ENCODE measurements around the gene FARSA.
"Not testable (repeated sequence)": the region's sequence is repeated elsewhere in the genome, so short reads cannot be mapped to it uniquely, and the experiment has no call there.

The FARSA gene

GRCh38 chr19:12937093-12937926 is 3.8 kb upstream of the FARSA start:
- DNase-seq = no peak

DNA sequence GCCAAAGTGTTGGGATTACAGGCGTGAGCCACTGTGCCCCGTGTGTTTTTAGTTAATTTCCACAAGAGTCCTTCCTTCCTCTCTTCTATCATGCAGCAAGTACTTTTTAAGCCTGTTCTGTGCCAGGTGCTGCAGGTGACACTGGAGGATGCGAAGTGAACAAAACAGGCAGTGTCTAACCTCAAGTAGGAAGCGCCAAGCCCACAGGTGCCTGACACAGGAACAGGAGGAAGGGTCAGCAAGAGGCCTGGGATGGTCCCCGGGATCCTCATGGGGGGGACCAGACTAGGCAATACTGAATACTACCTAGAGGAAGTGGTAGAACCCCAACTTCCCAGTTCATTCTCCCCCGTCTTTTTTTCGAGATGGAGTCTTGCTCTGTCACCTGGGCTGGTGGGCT is 3.1 kb upstream of the FARSA start:
- DNase-seq = no peak

DNA sequence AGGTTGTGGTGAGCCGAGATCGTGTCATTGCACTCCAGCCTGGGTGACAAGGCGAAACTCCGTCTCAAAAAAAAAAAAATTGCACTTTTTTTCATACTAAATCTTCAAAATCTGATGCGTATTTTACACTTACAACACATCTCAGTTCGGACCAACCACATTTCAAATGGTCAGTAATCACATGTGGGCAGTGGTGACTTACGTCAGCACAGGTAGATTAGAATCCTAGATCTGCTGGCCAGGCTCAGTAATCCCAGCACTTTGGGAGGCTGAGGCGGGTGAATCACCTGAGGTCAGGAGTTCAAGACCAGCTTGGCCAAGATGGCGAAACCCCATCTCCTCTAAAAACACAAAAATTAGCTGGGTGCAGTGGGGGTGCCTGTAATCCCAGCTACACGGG is 1.6 kb upstream of the FARSA start:
- no peak for DNase-seq

DNA sequence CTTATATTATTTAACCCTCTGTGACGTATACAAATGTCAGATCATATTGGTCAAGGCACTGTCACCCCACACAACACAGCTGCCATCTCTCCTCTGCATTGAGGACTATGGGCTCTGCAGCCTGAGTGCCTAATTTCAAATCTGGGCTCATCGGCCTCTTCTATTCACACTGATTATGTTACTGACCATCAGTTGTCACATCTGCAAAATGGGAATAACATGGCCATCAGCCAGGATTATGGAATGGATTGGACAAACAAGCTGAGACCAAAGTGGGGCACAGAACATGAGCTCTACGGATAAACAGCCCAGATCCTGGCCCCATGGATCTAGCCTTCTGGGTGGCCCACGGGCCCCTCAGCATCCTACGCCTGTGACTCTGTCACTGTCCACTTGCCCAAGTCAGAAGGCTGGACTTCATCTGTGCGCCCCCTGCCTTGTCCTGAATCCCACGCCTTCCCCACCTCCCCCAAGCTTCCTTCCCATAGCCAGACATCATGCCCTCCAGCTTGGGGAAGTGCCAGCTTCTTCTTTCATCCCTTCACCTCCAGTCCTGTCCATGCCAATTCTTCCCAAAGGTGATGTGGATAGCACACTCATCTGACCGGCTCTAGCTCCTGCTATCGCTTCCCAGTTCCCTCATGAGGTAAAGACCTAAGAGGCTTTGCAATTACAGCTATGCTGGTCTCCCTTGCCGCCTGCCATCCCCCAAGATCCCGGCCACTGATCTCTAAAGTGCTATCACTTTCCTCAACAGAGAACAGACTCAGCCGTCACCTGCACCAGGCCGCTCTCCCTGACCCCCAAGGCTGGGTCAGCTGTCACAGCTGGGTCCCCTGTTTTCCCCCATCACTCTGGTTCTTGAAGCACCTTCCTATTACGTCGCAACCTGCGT is 872 bp downstream of the FARSA start:
- DNase-seq = no peak

DNA sequence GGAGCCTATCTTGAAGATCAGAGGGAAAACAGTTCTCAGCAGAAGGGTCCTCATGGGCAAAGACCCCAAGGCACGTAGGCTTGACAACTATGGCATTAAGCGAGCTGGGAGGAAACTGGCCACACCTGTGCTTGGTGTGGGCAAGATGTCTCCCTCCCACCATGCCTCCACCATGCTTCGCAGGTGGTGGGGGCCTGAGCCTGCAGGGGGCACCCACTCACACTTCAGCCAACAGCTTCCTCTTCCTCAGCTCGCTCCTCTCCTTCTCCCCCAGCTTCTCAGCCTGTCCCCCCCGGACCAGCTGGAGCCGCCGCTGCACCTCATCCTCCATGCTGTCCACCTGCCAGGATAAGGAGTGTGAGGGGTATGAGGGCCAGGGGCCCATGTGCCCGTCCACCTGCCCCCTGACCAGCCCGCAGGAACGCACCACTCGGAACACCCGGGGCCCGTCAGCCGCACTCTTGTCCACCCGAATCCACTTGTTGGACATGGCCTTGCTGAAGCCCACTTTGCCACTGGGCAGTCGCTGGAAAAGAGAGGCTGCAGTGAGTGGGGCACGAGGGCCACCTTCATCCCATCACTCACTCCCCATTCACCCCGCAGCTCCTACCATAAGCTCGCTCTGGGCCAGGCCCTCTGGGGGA is 3.4 kb downstream of the FARSA start:
- DNase-seq = no peak

DNA sequence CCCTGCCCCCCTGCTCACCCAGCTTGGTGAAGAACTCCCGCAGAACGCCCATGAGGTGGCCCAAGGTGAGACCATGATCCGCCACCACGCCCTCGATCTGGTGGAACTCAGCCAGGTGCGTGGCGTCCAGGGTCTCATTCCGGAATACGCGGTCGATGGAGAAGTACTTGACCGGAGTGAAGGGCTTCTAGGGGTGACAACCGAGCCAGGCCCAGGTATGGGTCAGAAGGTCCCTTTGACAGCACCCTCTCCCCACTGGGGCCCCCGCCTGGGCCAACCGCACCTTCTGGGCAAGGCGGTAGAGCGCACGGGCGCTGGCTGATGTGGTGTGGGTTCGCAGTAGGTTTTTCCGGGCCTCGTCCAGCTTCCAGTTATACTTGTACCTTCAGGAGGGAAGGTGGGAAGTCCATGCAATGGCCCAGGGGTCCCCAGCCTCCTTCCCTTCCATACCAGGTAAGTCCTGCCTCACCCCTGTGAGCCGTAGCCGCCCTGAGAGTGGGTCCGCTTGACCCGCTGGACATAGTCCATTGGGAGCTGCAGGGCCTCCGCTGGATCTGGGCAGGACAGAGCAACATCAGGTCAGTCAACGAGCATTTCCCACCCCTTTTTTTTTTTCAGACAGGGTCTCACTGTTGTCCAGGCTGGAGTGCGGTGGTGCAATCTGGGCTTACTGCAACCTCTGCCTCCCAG is 8.7 kb downstream of the FARSA start:
- DNase-seq = no peak

DNA sequence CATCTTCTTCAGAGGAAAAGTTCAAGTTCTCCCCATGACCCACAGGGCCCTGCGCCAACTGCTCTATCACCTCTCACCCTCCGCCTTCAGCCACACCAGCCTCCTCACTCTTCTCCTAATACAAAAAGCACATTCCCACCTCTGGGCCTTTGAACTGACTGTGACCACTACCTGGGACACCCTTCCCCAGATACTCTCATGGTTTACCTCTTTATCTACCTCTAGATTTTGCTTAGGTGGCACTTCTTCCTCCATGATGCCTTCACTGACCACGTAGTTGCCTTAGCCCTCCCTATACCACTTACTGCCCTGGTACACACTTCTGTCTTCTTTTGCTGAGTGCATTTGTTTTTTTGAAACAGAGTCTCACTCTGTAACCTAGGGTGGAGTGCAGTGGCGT is 10.6 kb downstream of the FARSA start:
- DNase-seq = no peak

DNA sequence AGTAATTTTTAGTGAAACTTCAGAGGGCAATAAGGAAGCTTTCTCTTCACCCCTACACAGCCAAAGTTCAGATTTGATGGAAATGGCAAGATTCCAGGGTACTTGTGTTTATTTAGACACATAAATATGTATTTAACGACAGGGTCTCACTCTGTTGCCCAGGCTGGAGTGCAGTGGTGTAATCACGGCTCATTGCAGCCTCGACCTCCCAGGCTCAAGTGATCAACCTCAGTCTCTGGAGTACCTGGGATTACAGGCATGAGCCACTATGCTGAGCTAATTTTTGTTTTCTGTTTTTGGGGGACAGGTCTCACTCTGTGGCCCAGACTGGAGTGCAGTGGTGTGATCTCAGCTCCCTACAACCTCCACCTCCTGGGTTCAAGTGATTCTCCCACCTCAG is 12.5 kb downstream of the FARSA start:
- DNase-seq = no peak

- no peak for DNase-seq
Measured at GRCh38 chr19:12918253-12918652, 15.3 kb downstream of the FARSA start.

GRCh38 chr19:12915860-12916259 is 17.7 kb downstream of the FARSA start:
- DNase-seq = not testable (repeated sequence)

DNA sequence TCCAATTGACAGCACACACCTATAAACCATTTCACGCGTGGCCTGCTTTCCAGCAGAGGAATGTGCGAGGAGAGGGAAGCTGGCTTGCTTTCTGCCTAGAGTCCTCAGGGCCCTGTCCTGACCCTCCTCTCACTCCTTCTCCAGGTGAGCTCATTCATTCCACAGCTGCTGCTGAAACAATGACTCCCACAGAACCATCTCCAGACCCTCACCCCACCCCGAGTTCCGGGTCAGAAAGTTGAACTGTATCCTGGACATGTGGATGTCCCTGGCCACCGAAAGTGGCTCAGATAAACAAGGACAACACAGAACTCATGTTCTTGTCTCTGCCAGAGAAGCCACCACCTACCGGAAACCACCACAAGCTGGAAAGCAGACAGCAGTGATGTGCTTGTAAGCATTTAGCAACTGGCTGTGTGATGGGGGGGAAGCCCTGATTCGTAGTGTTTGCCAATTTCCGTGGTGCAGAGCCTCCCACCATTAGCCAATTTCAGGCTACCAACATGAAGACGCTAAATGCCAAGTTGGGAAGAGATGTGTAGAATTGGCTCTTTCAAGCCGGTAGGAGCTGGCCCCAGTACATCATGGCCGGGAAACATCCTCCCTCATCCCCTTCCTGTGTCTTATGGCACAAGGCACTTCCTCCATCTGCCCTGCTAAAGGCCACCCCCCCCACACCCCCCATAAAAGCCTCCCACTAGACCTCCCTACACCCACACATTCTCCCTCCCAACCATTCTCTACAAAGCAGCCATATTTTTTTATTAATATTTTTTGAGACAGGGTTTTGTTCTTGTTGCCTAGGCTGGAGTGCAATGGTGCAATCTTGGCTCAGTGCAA is 19.4 kb downstream of the FARSA start:
- peak; percentile 47 for DNase-seq

DNA sequence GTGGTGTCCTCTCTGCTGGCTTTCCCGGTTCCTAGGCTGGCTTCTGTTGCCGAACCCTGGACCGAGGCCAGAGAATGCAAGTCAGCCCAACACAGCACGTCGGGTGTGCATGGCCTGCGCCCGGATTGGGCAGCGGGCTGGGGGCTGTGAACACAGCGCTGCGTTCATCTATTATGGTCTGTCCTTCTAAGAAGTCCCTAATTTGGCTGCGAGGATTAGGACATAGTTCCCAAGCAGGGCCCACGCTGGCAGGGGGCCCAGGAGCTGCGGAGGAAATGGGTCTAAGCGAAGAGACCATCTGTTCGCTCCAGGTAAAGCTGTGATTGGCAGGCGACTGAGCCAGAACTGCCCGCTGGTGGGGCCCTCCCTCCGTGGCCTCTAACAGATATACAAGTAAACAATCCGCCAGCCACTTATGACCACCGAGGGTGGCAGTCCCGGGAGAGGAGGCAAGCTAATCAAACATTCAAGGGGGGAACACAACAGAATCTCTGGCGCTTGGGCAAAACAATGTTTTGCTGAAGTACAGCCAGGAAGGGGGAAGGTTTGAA is 20.4 kb downstream of the FARSA start:
- no peak for DNase-seq

DNA sequence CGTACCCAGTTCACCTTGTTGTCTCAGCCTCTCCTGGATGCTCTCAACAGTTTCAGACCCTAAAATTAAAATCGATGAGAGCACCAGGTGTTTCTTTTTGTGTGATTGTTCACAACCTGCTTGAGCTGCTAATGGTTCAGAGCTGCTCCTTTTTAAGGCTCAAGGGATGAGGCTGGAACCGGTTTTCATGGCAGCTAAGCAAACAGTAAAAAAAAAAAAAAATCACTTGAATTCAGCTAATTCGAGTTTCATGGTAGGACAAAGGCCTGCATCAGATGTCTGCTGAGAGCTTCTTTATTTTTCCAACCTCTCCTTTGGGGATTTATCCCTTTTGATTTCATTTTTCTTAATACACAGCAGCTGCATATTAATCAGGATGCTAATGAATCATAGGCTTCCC is 20.9 kb downstream of the FARSA start:
- no peak for DNase-seq

DNA sequence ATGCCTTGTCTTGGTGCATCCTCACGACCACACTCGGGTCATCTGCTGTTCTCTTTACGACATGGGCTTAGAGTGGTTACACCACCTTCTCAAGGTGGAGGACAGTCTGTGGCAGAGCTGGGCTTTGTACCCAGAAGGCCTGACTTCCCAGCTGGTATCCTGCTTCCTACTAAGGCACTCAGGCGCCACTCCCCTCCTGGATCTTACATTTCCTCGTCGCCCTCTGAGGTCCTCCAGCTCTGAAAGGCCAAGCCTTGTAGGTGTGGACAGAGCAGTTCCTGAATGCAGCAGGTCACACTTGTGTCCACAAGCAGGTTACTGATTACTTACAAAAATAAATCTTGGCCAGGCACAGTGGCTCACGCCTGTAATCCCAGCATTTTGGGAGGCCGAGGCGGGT is 26.3 kb downstream of the FARSA start:
- DNase-seq = no peak

DNA sequence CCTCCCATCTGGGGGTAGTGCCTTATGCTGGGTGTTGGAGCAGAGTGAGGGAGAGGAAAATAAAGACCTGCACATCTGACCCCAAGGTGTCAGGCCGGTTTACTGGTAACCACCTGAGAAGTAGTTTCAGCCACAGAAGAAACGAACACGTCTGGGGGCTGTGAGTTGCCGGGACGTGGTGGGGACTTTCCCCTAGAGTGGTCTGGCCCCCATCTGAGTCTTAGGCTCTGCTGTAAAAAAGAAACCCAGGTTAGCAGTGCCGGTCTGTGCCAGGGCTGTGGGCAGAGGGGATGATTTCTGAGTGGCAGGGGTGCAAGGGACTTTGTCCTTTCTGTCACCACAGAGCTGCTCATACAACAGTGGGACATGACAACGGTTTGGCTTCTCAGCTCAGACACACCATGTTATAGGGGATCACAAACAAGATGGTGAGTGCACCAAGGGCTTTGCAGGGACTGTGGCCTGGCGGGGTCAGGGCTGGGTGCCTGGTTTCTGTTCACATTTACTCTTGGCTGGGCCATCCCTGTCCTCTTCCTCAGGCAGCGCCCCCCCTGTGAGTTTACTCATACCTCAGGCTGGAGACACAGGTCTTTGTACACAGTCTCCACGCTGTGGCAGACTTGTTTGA is 33.5 kb downstream of the FARSA start:
- DNase-seq = no peak

DNA sequence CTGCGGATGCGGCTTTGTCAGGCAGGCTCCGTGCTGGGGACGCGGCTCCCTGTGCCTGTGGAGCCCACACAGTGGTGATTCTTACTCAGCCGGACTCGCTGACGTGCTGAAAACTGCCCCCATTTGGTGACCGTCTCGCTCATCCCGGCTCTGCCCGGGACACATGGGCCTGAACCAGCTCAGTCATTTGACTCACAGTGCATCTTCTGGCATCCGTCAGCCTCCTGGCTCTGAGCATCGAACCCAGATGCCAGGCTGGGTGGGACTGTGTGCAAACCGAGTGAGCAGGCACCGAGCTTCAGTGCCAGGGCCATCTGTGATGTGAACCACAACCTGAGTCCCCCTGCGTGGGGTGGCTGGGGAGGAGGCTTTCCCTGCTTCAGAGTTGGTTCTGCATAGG is 37.1 kb downstream of the FARSA start:
- DNase-seq = no peak

DNA sequence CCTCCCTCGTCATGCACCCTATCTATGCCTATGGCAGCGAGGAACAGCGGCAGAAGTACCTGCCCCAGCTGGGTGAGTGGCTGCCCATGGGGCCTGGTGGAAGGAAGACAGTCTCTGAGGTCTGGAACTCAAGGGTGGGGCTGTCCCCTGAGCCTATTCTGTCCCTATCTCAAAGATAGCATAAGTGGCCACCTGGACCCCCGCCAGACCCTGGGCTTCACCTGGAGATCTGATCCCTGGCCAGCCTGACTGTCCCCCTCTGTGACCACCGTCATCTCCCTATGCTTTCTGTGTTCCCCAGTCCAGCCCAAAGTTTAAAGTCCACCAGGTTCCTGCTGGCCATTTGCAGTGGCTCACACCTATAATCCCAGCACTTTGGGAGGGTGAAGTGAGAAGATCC is 39.9 kb downstream of the FARSA start:
- no peak for DNase-seq

GRCh38 chr19:12891553-12892021 is 41.9 kb downstream of the FARSA start:
- DNase-seq = no peak

DNA sequence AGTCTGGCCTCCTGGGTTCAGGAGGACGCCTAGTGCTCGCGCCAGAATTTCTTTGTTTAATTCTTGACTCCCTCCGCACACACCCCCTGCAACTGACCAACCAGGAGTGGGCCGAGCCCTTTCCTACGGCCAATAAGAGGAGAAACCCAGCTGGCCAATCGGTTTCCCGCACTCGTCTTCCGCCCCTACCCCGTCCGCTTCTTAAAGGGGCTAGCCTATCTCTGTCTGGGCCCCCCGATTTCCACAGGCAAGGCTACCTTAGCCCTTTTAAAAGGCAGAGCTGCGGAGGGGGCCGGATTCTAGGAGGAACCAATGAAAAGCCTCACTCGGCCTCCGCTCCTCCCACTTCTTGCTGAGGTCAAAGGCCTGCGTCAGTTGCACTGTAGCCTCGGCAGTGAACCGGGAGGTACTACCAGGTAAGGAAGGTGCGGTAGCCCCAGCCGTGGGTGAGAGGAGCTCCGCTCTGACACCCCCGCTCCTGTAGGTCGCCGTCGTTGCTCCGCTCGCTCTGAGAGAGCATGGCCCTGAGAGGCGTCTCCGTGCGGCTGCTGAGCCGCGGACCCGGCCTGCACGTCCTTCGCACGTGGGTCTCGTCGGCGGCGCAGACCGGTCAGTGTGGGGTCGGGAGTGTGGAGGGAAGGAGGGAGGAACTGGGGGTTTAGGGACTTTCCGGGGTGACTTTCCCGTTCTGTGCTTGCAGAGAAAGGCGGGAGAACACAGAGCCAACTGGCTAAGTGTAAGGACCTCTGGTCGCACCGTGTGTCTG is 42.5 kb downstream of the FARSA start, which contains the start of gene GCDH:
Gene GCDH, plus strand, starts transcription at position 374 of the 766 bp plus-strand sequence. Its CDS starts 145 bp downstream, at position 519.
- peak; percentile 93 for DNase-seq

DNA sequence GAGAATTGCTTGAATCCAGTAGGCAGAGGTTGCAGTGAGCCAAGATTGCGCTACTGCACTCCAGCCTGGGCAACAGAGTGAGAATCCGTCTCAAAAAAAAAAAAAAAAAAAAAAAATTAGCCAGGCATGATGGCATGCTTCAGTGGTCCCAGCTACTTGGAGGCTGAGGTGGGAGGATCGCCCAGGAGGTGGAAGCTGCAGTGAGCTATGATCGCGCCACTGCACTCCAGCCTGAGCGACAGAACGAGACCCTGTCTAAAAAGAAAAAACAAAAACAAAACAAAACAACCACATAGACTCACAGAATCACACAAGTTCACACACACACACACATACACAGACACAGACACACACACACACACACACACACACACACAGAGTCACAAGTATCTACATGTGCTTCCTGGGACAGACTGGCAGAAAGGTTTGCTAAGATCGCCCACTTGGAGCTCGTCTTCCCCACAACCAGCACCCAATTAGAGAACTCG is 43.2 kb downstream of the FARSA start:
- not testable (repeated sequence) for DNase-seq
